HepG2 (cell line): ENCODE measurements around the gene NRL. TPM values are rescaled to one million over a fixed set of nuclear protein-coding genes. Genes with fewer than 3 reads are reported as not detected.

Experiments
- MTF1 ChIP-seq: sonication (generic); formaldehyde crosslinking; IDR thresholded peaks from 2 replicates; pipeline ENCODE4 v1.5.0; 2020; ENCODE audit warnings: missing genetic modification reagents
- MYNN ChIP-seq: sonication (generic); formaldehyde crosslinking; IDR thresholded peaks from 2 replicates; pipeline ENCODE4 v1.4.0; 2020; ENCODE audit warnings: mild to moderate bottlenecking, low read depth, missing genetic modification reagents
- NR2F1 ChIP-seq, 2 experiments: fragments of 450-650 bp in 1 of 2; formaldehyde crosslinking in 1 of 2; IDR thresholded peaks; 2 replicates each; pipeline versions ENCODE4 v1.5.0 to v1.6.1; 2016 to 2020; ENCODE audit warnings: mild to moderate bottlenecking in 1 of 2, missing compliant biosample characterization in 1 of 2, missing genetic modification reagents in 1 of 2, moderate library complexity in 1 of 2
- PCBP1 ChIP-seq: fragments of 200-400 bp; formaldehyde crosslinking; IDR thresholded peaks from 2 replicates; pipeline ENCODE4 v1.6.1; 2017; ENCODE audit warnings: mild to moderate bottlenecking, low read depth, low read length, borderline replicate concordance
- RBM39 ChIP-seq: fragments of 200-400 bp; formaldehyde crosslinking; IDR thresholded peaks from one replicate; pipeline ENCODE4 v1.6.1; 2018; ENCODE audit warnings: antibody characterized with exemption, mild to moderate bottlenecking, low read depth, low read length; ENCODE audit not compliant: poor library complexity, severe bottlenecking
- TBX3 ChIP-seq: fragments of 450-650 bp; IDR thresholded peaks from 2 replicates; pipeline ENCODE4 v1.6.1; 2017; ENCODE audit warnings: antibody characterized with exemption, mild to moderate bottlenecking, inconsistent platforms, borderline replicate concordance
- TGIF2 ChIP-seq: IDR thresholded peaks from 2 replicates; pipeline ENCODE4 v1.6.1; 2016; ENCODE audit warnings: control low read depth, missing compliant biosample characterization
- ZBTB34 ChIP-seq: sonication (generic); formaldehyde crosslinking; IDR thresholded peaks from 2 replicates; pipeline ENCODE4 v1.8.0; 2022; ENCODE audit warnings: mild to moderate bottlenecking, missing genetic modification reagents
- ZFP82 ChIP-seq: sonication (generic); formaldehyde crosslinking; IDR thresholded peaks from 2 replicates; pipeline ENCODE4 v1.5.1; 2020; ENCODE audit warnings: mild to moderate bottlenecking, missing genetic modification reagents, borderline replicate concordance
- ZNF232 ChIP-seq: sonication (generic); formaldehyde crosslinking; IDR thresholded peaks from 2 replicates; pipeline ENCODE4 v1.4.0; 2020; ENCODE audit warnings: missing genetic modification reagents, borderline replicate concordance
- ZNF367 ChIP-seq: sonication (generic); formaldehyde crosslinking; IDR thresholded peaks from 2 replicates; pipeline ENCODE4 v1.4.0; 2020; ENCODE audit warnings: missing genetic modification reagents, borderline replicate concordance
- polyA plus RNA-seq, 8 experiments: library from polyadenylated mRNA; depleted of rRNA in 3 of 8; stranded (reverse) in 7 of 8; unstranded in 1 of 8; fragments of >200 nt; fragmentation: Illumina TruSeq in 4 of 8; extraction: Trizol in 4 of 8; gene quantifications; 2 replicates each; pipeline versions ENCODE4 v1.2.1 to v1.2.3, GENCODE V29; 2011 to 2016; ENCODE audit warnings: low read depth in 4 of 8, missing spikeins in 1 of 8, mixed read lengths in 1 of 8; ENCODE audit not compliant: insufficient read depth in 1 of 8
- total RNA-seq, 5 experiments: library from RNA; depleted of rRNA; stranded (reverse); fragments of >200 nt; fragmentation: Illumina TruSeq; extraction: Trizol; gene quantifications; 2 replicates each; pipeline ENCODE4 v1.2.3, GENCODE V29; 2016; ENCODE audit warnings: low read depth in 1 of 5
- TF ChIP-seq, protein P1 (sequence below): sonication (generic); formaldehyde crosslinking; IDR thresholded peaks from 2 replicates; pipeline ENCODE4 v1.8.0; 2022; ENCODE audit warnings: mild to moderate bottlenecking, missing genetic modification reagents, moderate library complexity
- TF ChIP-seq, protein P2 (sequence below): sonication (generic); formaldehyde crosslinking; IDR thresholded peaks from 2 replicates; pipeline ENCODE4 v1.8.0; 2022; ENCODE audit warnings: missing genetic modification reagents, low read depth, mild to moderate bottlenecking, borderline replicate concordance
- TF ChIP-seq, protein P3 (sequence below), 2 experiments: fragments of 450-650 bp in 1 of 2; sonication (generic) in 1 of 2; formaldehyde crosslinking in 1 of 2; IDR thresholded peaks; 2 replicates each; pipeline versions ENCODE4 v1.6.1 to v1.8.0; 2016 to 2022; ENCODE audit warnings: antibody characterized with exemption in 1 of 2, mild to moderate bottlenecking in 1 of 2, missing genetic modification reagents in 1 of 2

NRL gene
- total and polyA plus RNA-seq, 2 of the 13 experiments (the other 11 are each of a cell fraction or from before 2014, with no cell fraction given), result 2.5 to 4.7 TPM

DNA sequence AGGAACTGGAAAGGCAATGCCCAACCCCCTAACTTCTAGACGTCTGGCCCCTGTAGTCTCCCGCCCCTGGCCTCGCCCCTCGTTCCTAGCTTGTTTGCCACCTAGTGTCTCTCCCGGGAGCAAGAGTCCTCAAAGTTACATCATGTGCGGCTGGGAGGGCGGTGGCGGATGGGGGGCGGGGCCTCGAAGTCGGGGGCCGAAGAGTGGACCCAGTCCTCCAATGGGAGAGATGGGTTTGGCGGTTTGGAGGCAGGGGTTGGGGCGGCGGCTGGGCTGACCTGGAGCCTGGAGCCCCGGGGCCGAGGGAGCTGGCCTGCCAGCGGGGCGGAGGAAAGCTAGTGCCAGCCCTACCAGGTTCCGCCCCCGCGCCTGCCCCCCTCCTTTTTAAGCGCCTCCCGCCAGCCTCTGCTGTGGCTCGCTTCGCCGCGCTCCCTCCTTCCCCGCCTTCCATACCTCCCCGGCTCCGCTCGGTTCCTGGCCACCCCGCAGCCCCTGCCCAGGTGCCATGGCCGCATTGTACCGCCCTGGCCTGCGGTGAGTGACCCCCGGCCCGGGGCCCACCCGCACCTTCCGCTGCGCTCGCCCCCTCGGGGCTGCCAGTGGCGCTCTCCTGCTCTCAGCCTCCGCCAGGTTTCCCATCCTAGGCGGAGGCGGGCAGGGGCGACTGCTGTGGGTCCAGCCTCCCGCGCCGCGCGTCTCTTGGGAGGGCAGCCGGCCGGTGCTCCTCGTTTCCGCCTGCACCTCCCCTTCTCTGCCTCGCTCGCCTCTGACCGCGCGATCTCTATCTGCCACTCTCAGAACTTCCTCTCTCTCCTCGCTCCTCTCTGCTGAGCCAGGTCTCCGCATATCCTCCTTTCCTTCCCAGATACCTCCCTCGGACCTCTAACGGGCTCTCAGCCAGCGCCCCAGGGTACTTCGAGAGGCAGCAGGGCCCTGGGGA lies 20.6 kb downstream of the NRL start, which contains the start of gene PCK2 (continued):
- TF ChIP-seq TBX3 (peak; percentile 41; the same call in 1 of the 2 replicates), ZNF232 (CRISPR knock-in tag) (peak; percentile 90; the same call in 1 of the 2 replicates), ZBTB34 (CRISPR knock-in tag) (peak; percentile 77; the same call in 1 of the 2 replicates), ZFP82 (CRISPR knock-in tag) (no peak), MYNN (peak; percentile 95), RBM39 (peak; percentile 100), ZNF367 (CRISPR knock-in tag) (peak; percentile 93), TGIF2 (CRISPR knock-in tag) (no peak; the same call in 1 of the 2 replicates), MTF1 (CRISPR knock-in tag) (peak; percentile 90), PCBP1 (peak; percentile 97), NR2F1 (CRISPR knock-in tag; IDR thresholded peaks at IDR 0.05) (peak in 1 of 2 experiments; percentile 34; a peak in 1 of 4 replicates)
- TF ChIP-seq, protein P1, sequence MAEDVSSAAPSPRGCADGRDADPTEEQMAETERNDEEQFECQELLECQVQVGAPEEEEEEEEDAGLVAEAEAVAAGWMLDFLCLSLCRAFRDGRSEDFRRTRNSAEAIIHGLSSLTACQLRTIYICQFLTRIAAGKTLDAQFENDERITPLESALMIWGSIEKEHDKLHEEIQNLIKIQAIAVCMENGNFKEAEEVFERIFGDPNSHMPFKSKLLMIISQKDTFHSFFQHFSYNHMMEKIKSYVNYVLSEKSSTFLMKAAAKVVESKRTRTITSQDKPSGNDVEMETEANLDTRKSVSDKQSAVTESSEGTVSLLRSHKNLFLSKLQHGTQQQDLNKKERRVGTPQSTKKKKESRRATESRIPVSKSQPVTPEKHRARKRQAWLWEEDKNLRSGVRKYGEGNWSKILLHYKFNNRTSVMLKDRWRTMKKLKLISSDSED (CRISPR knock-in tag), result no peak
- TF ChIP-seq, protein P2, sequence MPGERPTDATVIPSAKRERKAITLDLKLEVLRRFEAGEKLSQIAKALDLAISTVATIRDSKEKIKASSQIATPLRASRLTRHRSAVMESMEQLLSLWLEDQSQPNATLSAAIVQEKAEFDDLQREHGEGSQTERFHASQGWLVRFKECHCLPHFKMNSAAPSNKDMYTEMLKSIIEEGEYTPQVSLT, result no peak
- TF ChIP-seq, protein P3, sequence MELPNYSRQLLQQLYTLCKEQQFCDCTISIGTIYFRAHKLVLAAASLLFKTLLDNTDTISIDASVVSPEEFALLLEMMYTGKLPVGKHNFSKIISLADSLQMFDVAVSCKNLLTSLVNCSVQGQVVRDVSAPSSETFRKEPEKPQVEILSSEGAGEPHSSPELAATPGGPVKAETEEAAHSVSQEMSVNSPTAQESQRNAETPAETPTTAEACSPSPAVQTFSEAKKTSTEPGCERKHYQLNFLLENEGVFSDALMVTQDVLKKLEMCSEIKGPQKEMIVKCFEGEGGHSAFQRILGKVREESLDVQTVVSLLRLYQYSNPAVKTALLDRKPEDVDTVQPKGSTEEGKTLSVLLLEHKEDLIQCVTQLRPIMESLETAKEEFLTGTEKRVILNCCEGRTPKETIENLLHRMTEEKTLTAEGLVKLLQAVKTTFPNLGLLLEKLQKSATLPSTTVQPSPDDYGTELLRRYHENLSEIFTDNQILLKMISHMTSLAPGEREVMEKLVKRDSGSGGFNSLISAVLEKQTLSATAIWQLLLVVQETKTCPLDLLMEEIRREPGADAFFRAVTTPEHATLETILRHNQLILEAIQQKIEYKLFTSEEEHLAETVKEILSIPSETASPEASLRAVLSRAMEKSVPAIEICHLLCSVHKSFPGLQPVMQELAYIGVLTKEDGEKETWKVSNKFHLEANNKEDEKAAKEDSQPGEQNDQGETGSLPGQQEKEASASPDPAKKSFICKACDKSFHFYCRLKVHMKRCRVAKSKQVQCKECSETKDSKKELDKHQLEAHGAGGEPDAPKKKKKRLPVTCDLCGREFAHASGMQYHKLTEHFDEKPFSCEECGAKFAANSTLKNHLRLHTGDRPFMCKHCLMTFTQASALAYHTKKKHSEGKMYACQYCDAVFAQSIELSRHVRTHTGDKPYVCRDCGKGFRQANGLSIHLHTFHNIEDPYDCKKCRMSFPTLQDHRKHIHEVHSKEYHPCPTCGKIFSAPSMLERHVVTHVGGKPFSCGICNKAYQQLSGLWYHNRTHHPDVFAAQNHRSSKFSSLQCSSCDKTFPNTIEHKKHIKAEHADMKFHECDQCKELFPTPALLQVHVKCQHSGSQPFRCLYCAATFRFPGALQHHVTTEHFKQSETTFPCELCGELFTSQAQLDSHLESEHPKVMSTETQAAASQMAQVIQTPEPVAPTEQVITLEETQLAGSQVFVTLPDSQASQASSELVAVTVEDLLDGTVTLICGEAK (IDR thresholded peaks at IDR 0.05), result no peak
- TF ChIP-seq, protein P3 (CRISPR knock-in tag; IDR thresholded peaks at IDR 0.05), result no peak
